Activated CD8-positive, alpha-beta T cell treated with anti-CD3 and anti-CD28 coated beads, Interleukin-2, amount 10 ng/mL, durations not matched to agents 7 days and 5 days (primary cell): ENCODE data around the gene SEMA3F. TPM values are rescaled to one million over a fixed set of nuclear protein-coding genes. Genes with fewer than 3 reads are reported as not detected.

Experiments used
- ATAC-seq: fragments of 150-1000 bp; cut with Tn5 transposase; one replicate; pipeline ENCODE4 v1.10.0; 2021; ENCODE audit warnings: moderate library complexity
- CTCF ChIA-PET: fragments of 350-600 bp; sonication (Branson Sonifier 250); formaldehyde crosslinking; loops from one replicate; lab custom pipeline; 2021; ENCODE audit warnings: antibody characterized with exemption; lab: Charles Lee
- POLR2A ChIA-PET: fragments of 350-600 bp; sonication (Branson Sonifier 250); formaldehyde crosslinking; loops from one replicate; lab custom pipeline; 2021; ENCODE audit warnings: antibody characterized with exemption; lab: Charles Lee
- DNase-seq: peaks from one replicate; pipeline ENCODE4 v3.0.0-alpha.2; 2020
- H3K27ac Mint-ChIP-seq: one replicate; pipeline ENCODE4 v1.8.0; 2021; ENCODE audit warnings: mild to moderate bottlenecking, mixed read lengths
- H3K27me3 Mint-ChIP-seq: one replicate; pipeline ENCODE4 v1.8.0; 2021; ENCODE audit warnings: low read depth, mixed read lengths
- H3K36me3 Mint-ChIP-seq: one replicate; pipeline ENCODE4 v1.8.0; 2021; ENCODE audit warnings: low read depth, mixed read lengths
- H3K4me1 Mint-ChIP-seq: one replicate; pipeline ENCODE4 v1.8.0; 2021; ENCODE audit warnings: low read depth, mixed read lengths
- H3K4me3 Mint-ChIP-seq: one replicate; pipeline ENCODE4 v1.8.0; 2021; ENCODE audit warnings: mild to moderate bottlenecking, mixed read lengths
- H3K9me3 Mint-ChIP-seq: one replicate; pipeline ENCODE4 v1.8.0; 2022; ENCODE audit warnings: mixed read lengths; ENCODE audit not compliant: insufficient read depth
- total RNA-seq, 2 experiments: library from RNA; stranded (reverse); gene quantifications; one replicate each; pipeline ENCODE4 v1.2.3, GENCODE V29; 2021

The SEMA3F gene
- total RNA-seq, 2 experiments from 2014 or later = not detected

DNA sequence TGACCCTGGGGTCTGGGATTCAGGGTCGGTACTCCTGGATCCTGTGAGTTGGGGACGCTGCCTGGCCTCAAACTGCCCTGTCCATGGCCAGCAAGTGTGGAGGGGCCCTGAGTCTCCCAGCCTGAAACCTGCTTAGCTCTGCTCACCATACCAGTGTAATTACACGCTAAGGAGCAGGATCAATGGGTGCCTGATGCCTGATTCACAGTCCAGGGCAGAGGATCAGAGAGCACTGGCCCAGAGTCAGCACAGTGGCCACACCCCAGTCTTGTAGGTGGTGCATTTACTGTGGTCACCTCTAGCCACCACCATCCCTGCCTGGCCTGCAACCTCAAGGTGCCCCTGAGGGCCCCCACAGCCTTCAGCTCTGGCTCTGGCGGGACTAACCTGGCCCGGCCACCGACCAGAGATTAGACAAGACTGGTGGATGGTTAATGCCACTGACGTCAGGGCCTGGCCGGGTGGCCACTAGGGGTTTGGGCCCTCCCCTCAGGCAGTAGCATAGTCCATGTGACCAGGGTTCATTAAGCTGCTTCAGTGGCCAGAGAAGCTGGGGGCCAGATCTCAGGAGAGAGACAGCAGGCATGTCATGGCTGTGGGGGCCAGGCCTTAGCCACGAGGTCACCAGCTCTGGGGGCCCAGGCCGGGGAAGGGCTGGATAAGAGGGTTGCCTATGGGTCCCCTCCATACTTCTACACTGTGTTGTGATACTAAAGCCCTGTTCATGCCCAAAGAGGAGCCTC lies 46.6 kb downstream of the SEMA3F start:
- Mint-ChIP-seq H3K36me3 (no peaks in the 10 kb centered on the region), H3K4me3 (no peak overlapping the region), H3K4me1 (no peaks in the 10 kb centered on the region), H3K27me3 (peaks cover 41% of the 10 kb centered on the region), H3K9me3 (no peaks in the 10 kb centered on the region), H3K27ac (no peak overlapping the region)
- DNase-seq (no peak), ATAC-seq (no peak)
- POLR2A ChIA-PET = no interaction called here
- CTCF ChIA-PET = interaction anchor here (1.3 kb wide), 2 partner anchors 7 to 9 kb away, joined by 4 read pairs; no protein-coding TSS in a partner anchor

GRCh38 chr3:50202353-50203112 lies 47.4 kb downstream of the SEMA3F start:
- no peak for DNase-seq
- H3K27ac Mint-ChIP-seq = no peak overlapping the region
- CTCF ChIA-PET = interaction anchor here (0.9 to 1.5 kb wide), 5 partner anchors 8 to 67 kb away, joined by 3 to 5 read pairs (median 4); partner anchors contain the start of gene SEMA3B
- no peak for ATAC-seq
- peaks cover 41% of the 10 kb centered on the region for H3K27me3 Mint-ChIP-seq
- H3K4me3 Mint-ChIP-seq = no peak overlapping the region
- H3K36me3 Mint-ChIP-seq = no peaks in the 10 kb centered on the region
- POLR2A ChIA-PET = no interaction called here
- no peaks in the 10 kb centered on the region for H3K9me3 Mint-ChIP-seq
- no peaks in the 10 kb centered on the region for H3K4me1 Mint-ChIP-seq

GRCh38 chr3:50203113-50203808 lies 48.1 kb downstream of the SEMA3F start:
- H3K36me3 Mint-ChIP-seq = no peaks in the 10 kb centered on the region
- DNase-seq (no peak), ATAC-seq (no peak)
- no peak overlapping the region for H3K4me3 Mint-ChIP-seq
- POLR2A ChIA-PET = interaction anchor here (0.9 to 1.4 kb wide), 2 partner anchors 9 to 89 kb away, joined by 4 to 6 read pairs; partner anchors contain the start of gene IFRD2
- H3K27ac Mint-ChIP-seq = no peak overlapping the region
- no peaks in the 10 kb centered on the region for H3K9me3 Mint-ChIP-seq
- peaks cover 43% of the 10 kb centered on the region for H3K27me3 Mint-ChIP-seq
- CTCF ChIA-PET = interaction anchor here (0.8 to 4.7 kb wide), 10 partner anchors 9 to 135 kb away, joined by 3 to 24 read pairs (median 4); partner anchors contain the start of gene SEMA3B
- H3K4me1 Mint-ChIP-seq = no peaks in the 10 kb centered on the region

GRCh38 chr3:50203809-50204803 lies 49.0 kb downstream of the SEMA3F start:
- Mint-ChIP-seq H3K4me1 (no peaks in the 10 kb centered on the region), H3K4me3 (no peak overlapping the region), H3K9me3 (no peaks in the 10 kb centered on the region), H3K27me3 (peaks cover 46% of the 10 kb centered on the region), H3K27ac (no peak overlapping the region), H3K36me3 (no peaks in the 10 kb centered on the region)
- CTCF ChIA-PET = interaction anchor here (0.8 to 4.7 kb wide), 8 partner anchors 10 to 135 kb away, joined by 3 to 24 read pairs (median 4); partner anchors contain the start of gene SEMA3B
- POLR2A ChIA-PET = interaction anchor here (0.6 to 1.4 kb wide), 3 partner anchors 9 to 258 kb away, joined by 3 to 6 read pairs (median 4); partner anchors contain the start of gene IFRD2
- no peak for DNase-seq
- ATAC-seq = no peak

GRCh38 chr3:50204804-50205412 lies 49.8 kb downstream of the SEMA3F start, which contains the start of gene SLC38A3:
Gene SLC38A3, plus strand, starts transcription at chr3:50205271. Its CDS starts 8,929 bp downstream, at chr3:50214200.
- Mint-ChIP-seq H3K27ac (no peak within 1 kb of the TSS), H3K36me3 (no peaks in the 10 kb centered on the region), H3K4me3 (no peak within 1 kb of the TSS), H3K27me3 (peaks cover 44% of the 10 kb centered on the region), H3K4me1 (no peaks in the 10 kb centered on the region), H3K9me3 (no peaks in the 10 kb centered on the region)
- no peak for DNase-seq
- POLR2A ChIA-PET = interaction anchor here (0.6 to 1.4 kb wide), 2 partner anchors 10 to 258 kb away, joined by 3 to 6 read pairs; no protein-coding TSS in a partner anchor
- peak; percentile 30 for ATAC-seq
- CTCF ChIA-PET = interaction anchor here (1.6 to 4.7 kb wide), 3 partner anchors 11 to 134 kb away, joined by 3 to 24 read pairs (median 5); no protein-coding TSS in a partner anchor

DNA sequence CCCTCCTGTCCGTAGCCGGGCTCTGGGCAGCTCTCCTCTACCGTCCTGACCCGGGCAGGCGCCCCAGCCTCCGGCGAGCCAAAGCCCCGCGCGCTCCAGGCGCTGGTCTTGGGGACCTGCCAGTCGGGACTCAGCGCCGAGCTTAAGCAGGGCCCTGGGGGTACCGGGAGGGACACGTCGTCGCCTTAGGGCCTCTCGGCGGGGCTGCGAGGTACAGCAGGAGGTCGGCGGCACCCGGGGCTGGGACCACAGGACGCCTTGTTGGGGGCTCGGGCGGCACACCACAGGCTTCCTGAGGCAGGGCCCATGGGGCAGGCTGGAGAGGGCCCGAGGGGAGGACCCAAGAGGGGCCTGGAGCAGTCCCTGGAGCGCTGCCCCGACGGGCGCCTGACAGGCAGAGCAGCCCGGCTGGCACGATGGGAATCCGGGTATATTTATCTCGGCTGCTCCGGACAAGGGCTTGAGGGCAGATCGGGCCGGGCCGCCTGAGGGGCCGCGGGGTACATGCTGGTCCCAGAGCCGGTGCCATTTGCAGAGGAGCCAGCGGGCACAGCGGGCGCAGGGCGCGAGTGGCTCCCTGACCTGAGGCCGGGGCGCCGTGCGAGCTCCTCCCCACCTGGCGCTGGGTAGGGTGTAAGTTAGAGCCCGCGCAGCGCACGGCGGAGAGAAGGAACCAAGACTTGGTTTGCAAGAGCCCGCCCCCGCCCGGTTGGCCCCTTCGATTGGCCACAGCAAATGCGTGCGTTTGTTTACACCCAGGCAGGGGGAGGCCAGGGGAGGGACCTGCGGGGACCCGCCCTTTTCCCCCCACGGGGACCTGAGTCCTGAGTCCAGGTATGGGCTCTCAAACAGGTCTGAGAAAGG lies 50.5 kb downstream of the SEMA3F start:
- CTCF ChIA-PET = interaction anchor here (1.8 to 4.7 kb wide), 2 partner anchors 11 to 20 kb away, joined by 5 to 24 read pairs; no protein-coding TSS in a partner anchor
- POLR2A ChIA-PET = no interaction called here

DNA sequence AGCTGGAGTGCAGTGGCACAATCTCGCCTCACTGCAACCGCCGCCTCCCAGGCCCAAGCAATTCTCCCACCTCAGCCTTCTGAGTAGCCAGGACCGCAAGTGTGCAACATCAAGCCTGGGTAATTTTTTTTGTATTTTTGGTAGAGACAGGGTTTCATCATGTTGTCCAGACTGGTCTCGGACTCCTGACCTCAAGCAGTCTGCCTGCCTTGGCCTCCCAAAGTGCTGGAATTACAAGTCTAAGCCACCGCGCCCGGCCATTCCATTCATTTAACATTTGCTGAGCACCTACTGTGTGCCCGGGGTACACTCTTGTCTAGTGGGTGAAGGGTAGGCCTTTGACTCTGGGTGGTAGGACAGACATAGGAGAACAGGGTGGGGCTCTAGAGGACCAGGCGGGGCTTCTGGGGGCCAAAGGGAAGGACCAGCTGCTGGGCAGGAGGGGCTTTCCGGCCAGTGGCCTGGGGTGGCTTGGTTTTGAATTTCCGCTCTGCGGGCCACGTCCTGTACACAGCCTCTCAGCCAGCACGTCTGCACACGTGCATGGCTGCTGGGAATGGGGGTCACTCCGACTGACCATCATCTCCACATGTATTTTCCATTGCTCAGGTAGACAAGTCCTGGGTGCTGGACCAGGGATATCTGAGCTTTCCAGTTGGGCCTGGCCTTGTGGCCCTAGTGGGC lies 52.4 kb downstream of the SEMA3F start:
- POLR2A ChIA-PET = no interaction called here
- H3K27ac Mint-ChIP-seq = no peak overlapping the region
- H3K36me3 Mint-ChIP-seq = no peaks in the 10 kb centered on the region
- peaks cover 5% of the 10 kb centered on the region for H3K4me1 Mint-ChIP-seq
- CTCF ChIA-PET = interaction anchor here (1.1 to 4.7 kb wide), 2 partner anchors 13 to 19 kb away, joined by 3 to 24 read pairs; no protein-coding TSS in a partner anchor
- no peak for ATAC-seq
- H3K27me3 Mint-ChIP-seq = peaks cover 34% of the 10 kb centered on the region
- no peaks in the 10 kb centered on the region for H3K9me3 Mint-ChIP-seq
- H3K4me3 Mint-ChIP-seq = no peak overlapping the region
- no peak for DNase-seq

More for the DNA sequence above, 50.5 kb downstream of the SEMA3F start:
- Mint-ChIP-seq H3K4me1 (no peaks in the 10 kb centered on the region), H3K36me3 (no peaks in the 10 kb centered on the region), H3K27me3 (peaks cover 44% of the 10 kb centered on the region), H3K4me3 (no peak overlapping the region), H3K9me3 (no peaks in the 10 kb centered on the region), H3K27ac (no peak overlapping the region)
- ATAC-seq = peak; percentile 64
- DNase-seq = peak; percentile 48

- ChIA-PET POLR2A (no interaction called here), CTCF (interaction anchor here (1.1 to 2.3 kb wide), 3 partner anchors 14 to 18 kb away, joined by 3 to 8 read pairs (median 5); no protein-coding TSS in a partner anchor)
- H3K27ac Mint-ChIP-seq = no peak overlapping the region
- peaks cover 26% of the 10 kb centered on the region for H3K27me3 Mint-ChIP-seq
- H3K4me1 Mint-ChIP-seq = peaks cover 5% of the 10 kb centered on the region
- DNase-seq (no peak), ATAC-seq (no peak)
- H3K4me3 Mint-ChIP-seq = no peak overlapping the region
- no peaks in the 10 kb centered on the region for H3K9me3 Mint-ChIP-seq
- no peaks in the 10 kb centered on the region for H3K36me3 Mint-ChIP-seq
Observed at GRCh38 chr3:50208677-50209344, 53.7 kb downstream of the SEMA3F start.

DNA sequence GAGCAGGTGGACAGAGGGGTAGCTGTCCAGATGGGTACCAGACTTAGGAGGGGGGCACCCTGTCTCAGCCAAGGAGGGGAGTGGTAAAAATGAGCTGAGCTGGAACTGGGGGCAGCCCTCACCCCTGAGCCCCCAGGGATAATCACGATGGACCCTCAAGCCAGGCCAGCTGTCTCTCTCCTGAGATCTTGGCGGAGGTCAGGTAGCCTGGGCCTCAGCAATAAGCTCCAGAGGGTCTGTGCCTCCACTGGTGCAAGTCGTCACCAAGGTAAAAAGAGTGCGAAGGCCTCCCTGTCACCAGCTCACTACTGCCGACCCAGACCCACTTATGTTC lies 55.0 kb downstream of the SEMA3F start:
- ChIA-PET POLR2A (no interaction called here), CTCF (interaction anchor here (0.7 to 2.3 kb wide), 4 partner anchors 16 to 37 kb away, joined by 3 to 8 read pairs (median 6); no protein-coding TSS in a partner anchor)
- ATAC-seq = no peak
- H3K36me3 Mint-ChIP-seq = no peaks in the 10 kb centered on the region
- no peak for DNase-seq
- peaks cover 17% of the 10 kb centered on the region for H3K27me3 Mint-ChIP-seq
- no peak overlapping the region for H3K27ac Mint-ChIP-seq
- no peaks in the 10 kb centered on the region for H3K9me3 Mint-ChIP-seq
- H3K4me3 Mint-ChIP-seq = no peak overlapping the region
- peaks cover 5% of the 10 kb centered on the region for H3K4me1 Mint-ChIP-seq
